ENCODE data around the gene POLR2E.

POLR2E gene

GRCh38 chr19:1037621-1038064 lies 57.5 kb downstream of the POLR2E start:
- TF ChIP-seq POLR2AphosphoS5 (IDR thresholded peaks at IDR 0.05; ENCODE audit: low read depth, low read length): no peak
- no peak for TF ChIP-seq SIN3A (IDR thresholded peaks at IDR 0.05; ENCODE audit: borderline replicate concordance, insufficient read depth, low read length)
- TF ChIP-seq TAF1 (IDR thresholded peaks at IDR 0.05; ENCODE audit: borderline replicate concordance, insufficient read depth, low read length): no peak
- TF ChIP-seq FOXP2 (optimal IDR thresholded peaks at IDR 0.05; ENCODE audit: borderline replicate concordance, extremely low read depth, extremely low read length, insufficient read depth): no peak
- TF ChIP-seq REST (IDR thresholded peaks at IDR 0.05; ENCODE audit: insufficient read depth in 1 of 2, low read depth in 2 of 2, low read length in 2 of 2): no peak
